ENCODE results near the gene ANK2. TPM values are rescaled to one million over a fixed set of nuclear protein-coding genes. Genes with fewer than 3 reads are reported as not detected.

Gene ANK2
- total and polyA plus RNA-seq, 2 of the 13 experiments (the other 11 are each of a cell fraction or from before 2014, with no cell fraction given) = 2.7 to 15.1 TPM

- Histone ChIP-seq H2AFZ (ENCODE audit: low read length) (no peak overlapping the region), H3K36me3 (replicated peaks in 1 of 2; ENCODE audit: control insufficient read depth in 1 of 2, insufficient read depth in 2 of 2, low read length in 2 of 2) (no peaks in the 10 kb centered on the region), H3K4me1 (ENCODE audit: insufficient read depth, low read length) (no peaks in the 10 kb centered on the region), H3K9ac (ENCODE audit: insufficient read depth, low read depth, low read length) (no peak overlapping the region), H4K20me1 (ENCODE audit: insufficient read depth, low read length) (no peaks in the 10 kb centered on the region), H3K79me2 (ENCODE audit: insufficient read depth, low read length) (no peaks in the 10 kb centered on the region), H3K27me3 (ENCODE audit: control insufficient read depth in 1 of 2, insufficient read depth in 2 of 2, low read length in 2 of 2) (no peaks in the 10 kb centered on the region; a peak in 1 of 5 replicates), H3K4me3 (replicated peaks in 1 of 3; ENCODE audit: insufficient read depth in 1 of 3, low read depth in 2 of 3, low read length in 3 of 3) (no peak overlapping the region), H3K4me2 (ENCODE audit: low read depth, low read length) (no peak overlapping the region), H3K27ac (ENCODE audit: extremely low read length, insufficient read depth, low read length) (no peak overlapping the region), H3K9me3 (ENCODE audit: low read length) (no peaks in the 10 kb centered on the region)
- ATAC-seq = peak; percentile 54; the same call in 2 of the 3 replicates
- TF ChIP-seq REPIN1 (CRISPR knock-in tag; IDR thresholded peaks at IDR 0.05; ENCODE audit: borderline replicate concordance, low read depth) = no peak
- no peak for TF ChIP-seq ZMYM3 (CRISPR knock-in tag; IDR thresholded peaks at IDR 0.05)
- TF ChIP-seq MAFG (CRISPR knock-in tag; IDR thresholded peaks at IDR 0.05) = no peak
- TF ChIP-seq SALL1 (CRISPR knock-in tag; IDR thresholded peaks at IDR 0.05) = no peak
- no peak for TF ChIP-seq NFATC3 (CRISPR knock-in tag; IDR thresholded peaks at IDR 0.05)
- no peak for TF ChIP-seq SAFB2 (CRISPR knock-in tag; IDR thresholded peaks at IDR 0.05; ENCODE audit: borderline replicate concordance, low read depth)
- TF ChIP-seq RBM22 (optimal IDR thresholded peaks at IDR 0.05; ENCODE audit: low read length) = no peak
- TF ChIP-seq ZNF577 (CRISPR knock-in tag; IDR thresholded peaks at IDR 0.05; ENCODE audit: borderline replicate concordance, low read depth) = no peak
- no peak for TF ChIP-seq ZNF224 (CRISPR knock-in tag; IDR thresholded peaks at IDR 0.05)
- no peak for TF ChIP-seq ATF1 (CRISPR knock-in tag; IDR thresholded peaks at IDR 0.05)
- no peak for TF ChIP-seq RAD21 (CRISPR knock-in tag; IDR thresholded peaks at IDR 0.05)
- no peak for TF ChIP-seq ZNF816 (CRISPR knock-in tag; IDR thresholded peaks at IDR 0.05; ENCODE audit: borderline replicate concordance)
- TF ChIP-seq, protein P1, sequence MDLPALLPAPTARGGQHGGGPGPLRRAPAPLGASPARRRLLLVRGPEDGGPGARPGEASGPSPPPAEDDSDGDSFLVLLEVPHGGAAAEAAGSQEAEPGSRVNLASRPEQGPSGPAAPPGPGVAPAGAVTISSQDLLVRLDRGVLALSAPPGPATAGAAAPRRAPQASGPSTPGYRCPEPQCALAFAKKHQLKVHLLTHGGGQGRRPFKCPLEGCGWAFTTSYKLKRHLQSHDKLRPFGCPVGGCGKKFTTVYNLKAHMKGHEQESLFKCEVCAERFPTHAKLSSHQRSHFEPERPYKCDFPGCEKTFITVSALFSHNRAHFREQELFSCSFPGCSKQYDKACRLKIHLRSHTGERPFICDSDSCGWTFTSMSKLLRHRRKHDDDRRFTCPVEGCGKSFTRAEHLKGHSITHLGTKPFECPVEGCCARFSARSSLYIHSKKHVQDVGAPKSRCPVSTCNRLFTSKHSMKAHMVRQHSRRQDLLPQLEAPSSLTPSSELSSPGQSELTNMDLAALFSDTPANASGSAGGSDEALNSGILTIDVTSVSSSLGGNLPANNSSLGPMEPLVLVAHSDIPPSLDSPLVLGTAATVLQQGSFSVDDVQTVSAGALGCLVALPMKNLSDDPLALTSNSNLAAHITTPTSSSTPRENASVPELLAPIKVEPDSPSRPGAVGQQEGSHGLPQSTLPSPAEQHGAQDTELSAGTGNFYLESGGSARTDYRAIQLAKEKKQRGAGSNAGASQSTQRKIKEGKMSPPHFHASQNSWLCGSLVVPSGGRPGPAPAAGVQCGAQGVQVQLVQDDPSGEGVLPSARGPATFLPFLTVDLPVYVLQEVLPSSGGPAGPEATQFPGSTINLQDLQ (CRISPR knock-in tag; IDR thresholded peaks at IDR 0.05) = no peak
- no peak for TF ChIP-seq ZNF629 (CRISPR knock-in tag; conservative IDR thresholded peaks at IDR 0.05)
- no TSS peak for BruUV-seq (replicated peaks)
- no peak for FAIRE-seq
- in situ Hi-C loops (cut with HindIII; ENCODE audit: extremely low pct_ligation_motif_present, low pct_unique_long_range_greater_than_20kb) (no loop called here), intact Hi-C loops (cut with micrococcal nuclease; ENCODE audit: unreplicated experiment) (no loop called here)
- 13% methylated on average over 3 of the region's 4 CpGs for WGBS (ENCODE audit: low lambda C conversion rate)
- CTCF ChIA-PET (ENCODE audit: low intra/inter-chr PET ratio, low total read pairs) = no interaction called here
- POLR2A ChIA-PET = no interaction called here
- DNase-seq (ENCODE audit: low spot score) = no peak
Measured at GRCh38 chr4:113385281-113385899, 335.9 kb downstream of the ANK2 start.
